Measurements from ENCODE around the gene CCNG1.

CCNG1 gene

GRCh38 chr5:163489055-163489744, 51.8 kb downstream of the CCNG1 start:
- in situ Hi-C loops (cut with HindIII; ENCODE audit: low sequenced_read_pairs): no loop called here

DNA sequence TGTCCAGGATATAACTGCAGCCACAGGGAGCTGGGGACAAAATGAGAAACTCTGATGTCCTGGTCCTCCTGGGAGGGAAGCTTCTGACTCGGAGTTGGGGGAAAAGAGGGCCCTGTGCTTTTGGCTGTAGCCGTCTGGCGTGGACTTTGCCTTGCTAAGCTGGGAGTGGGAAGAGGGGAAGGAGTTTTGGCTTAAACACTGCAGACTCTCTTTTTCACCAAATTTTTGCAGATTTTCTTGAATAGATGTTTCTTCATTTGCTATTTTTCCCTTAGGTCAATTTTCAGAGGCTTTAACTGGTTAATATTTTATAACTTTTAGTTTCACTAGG, 52.3 kb downstream of the CCNG1 start:
- in situ Hi-C loops (cut with HindIII; ENCODE audit: low sequenced_read_pairs): no loop called here

Data from DLD1 (cell line).